Activated CD4-positive, CD25-positive, alpha-beta regulatory T cell (primary cell): ENCODE data around the gene IL23R.

Experiments
- DNase-seq, 4 experiments: peaks; one replicate each; lab custom pipeline; 2025; lab: John Stamatoyannopoulos, UW

Gene IL23R

DNA sequence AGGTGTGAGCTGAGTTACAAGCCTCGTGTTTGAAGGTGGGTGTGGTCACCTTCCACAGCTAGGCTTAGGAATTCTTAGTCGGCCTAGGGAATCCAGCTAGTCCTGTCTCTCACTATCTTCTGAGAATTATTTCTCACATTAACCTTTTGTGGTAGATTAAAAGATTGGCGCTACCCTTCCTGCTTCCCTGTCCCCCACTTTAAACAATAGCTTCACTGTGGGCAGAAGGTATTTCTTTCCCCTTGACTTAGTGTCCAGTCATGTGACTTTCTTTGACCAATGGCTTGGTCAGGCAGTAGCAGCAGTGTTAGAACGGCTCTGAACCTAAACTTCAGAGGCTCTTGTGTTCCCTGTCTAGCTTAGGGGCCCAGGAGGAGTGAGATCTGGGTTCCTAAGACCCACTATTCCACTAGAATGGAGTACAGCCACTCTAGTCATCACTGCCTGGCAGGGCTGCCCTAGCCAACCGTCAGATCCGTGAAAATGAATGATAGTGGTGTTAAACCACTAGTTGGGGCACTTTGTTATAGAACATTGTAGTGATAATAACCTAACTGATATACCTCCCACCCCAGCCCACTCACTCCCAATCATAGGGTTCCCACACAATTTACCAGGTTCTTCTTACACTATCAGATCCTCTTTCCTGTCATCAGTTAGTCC, 17.6 kb upstream of the IL23R start:
- no peak for DNase-seq

DNA sequence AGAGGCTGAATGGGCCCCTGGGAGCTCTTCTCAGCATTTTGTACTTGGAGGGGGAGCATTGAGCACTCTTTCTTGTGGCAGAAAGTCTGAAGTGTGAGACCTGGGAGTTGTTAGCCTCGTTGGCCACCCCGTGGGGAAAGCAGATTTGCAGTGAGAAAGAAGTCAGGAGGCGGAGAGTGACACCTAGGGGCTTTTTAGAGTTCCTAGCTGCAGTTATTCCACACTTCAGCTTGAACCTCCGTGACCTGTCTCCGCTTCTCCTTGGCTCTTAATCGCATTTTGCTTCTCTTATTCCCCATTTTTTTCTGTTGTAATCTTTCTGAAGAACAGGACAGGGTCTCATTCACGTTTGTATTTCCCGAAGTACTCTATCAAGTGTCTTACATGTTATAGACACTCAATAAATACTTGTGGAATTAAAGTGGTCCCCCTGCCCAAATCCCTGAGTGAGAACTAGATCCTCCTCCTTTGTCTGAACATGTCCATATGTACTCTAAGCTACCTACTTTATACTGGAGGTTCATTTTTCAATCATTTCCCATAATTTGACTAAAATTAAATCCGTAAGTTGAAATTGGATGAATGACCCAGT, 17.0 kb upstream of the IL23R start:
- DNase-seq: peak; percentile 11 to 29 (median 22)

GRCh38 chr1:67150931-67151330, 15.3 kb upstream of the IL23R start:
- no peak for DNase-seq

- no peak for DNase-seq
Measured at GRCh38 chr1:67158401-67158800, 7.9 kb upstream of the IL23R start.

DNA sequence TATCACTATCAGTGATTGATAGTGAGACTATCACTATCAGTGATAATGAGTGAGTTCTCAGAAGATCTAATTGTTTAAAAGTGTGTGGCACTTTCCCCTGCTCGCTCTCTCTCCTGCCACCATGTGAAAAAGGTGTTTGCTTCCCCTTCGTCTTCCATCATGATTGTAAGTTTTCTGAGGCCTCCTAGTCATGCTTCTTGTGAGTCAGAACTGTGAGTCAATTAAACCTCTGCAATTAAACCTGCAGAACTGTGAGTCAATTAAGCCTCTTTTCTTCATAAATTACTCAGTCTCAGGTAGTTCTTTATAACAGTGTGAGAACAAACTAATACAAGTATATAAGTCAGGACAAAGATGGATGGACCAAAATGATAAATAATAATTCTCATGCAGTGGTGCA, 7.0 kb upstream of the IL23R start:
- no peak for DNase-seq

DNA sequence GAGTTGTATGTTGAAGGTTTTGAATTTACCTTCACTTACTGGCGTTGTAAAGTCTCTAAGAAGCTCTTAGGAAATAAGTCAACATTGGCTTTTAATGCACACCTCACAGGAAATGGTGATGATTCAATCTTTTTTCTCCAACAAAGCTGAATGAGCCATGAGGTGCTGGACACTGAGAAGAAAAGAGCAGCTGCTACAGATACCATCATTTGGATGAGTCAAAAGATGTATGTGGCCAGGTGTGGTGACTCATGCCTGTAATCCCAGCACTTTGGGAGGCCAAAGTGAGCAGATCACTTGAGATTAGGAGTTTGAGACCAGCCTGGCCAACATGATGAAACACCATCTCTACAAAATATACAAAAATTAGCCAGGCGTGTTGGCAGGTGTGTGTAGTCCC, 3.3 kb upstream of the IL23R start:
- DNase-seq: no peak

DNA sequence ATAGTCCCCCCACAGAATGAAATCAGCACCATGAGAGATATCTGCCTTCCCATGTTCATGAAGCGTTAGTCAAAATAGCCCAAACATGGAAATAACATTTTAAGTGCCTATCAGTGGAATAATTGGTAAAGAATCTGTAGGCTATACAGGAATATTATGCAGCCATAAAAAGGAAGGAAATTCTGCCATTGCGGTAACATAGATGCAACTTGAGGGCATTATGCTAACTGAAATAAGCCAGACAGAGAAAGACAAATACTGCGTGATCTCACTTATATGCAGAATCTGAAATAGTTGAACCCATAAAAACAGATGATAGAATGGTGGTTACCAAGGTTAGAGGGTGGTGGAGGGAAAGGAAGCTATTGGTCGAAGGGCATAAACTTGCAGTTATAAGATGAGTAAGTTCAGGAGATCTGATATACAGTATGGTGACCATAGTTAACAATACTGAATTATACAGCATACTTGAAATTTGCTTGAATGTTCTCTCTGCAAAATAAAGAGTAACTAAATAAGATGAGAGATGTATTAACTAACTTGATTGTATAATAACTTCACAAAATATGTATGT, 699 bp upstream of the IL23R start:
- DNase-seq: no peak

DNA sequence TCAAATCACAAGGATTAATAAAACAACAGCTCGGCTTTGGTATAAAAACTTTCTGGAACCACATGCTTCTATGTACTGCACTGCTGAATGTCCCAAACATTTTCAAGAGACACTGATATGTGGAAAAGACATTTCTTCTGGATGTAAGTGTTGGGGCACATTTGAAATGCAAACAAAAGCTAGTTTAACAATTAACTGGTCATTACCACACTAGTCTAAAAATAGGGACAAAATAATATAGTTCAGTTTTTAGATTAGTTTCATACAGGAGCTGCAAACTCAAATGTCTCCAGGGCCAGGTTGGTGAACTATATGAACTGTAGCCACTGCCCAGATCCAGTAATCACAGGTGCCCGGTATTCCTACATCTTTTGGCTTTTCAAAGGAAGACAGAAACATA, 3.2 kb downstream of the IL23R start:
- DNase-seq: no peak

- no peak for DNase-seq
Measured at GRCh38 chr1:67169932-67170331, 3.7 kb downstream of the IL23R start.

DNA sequence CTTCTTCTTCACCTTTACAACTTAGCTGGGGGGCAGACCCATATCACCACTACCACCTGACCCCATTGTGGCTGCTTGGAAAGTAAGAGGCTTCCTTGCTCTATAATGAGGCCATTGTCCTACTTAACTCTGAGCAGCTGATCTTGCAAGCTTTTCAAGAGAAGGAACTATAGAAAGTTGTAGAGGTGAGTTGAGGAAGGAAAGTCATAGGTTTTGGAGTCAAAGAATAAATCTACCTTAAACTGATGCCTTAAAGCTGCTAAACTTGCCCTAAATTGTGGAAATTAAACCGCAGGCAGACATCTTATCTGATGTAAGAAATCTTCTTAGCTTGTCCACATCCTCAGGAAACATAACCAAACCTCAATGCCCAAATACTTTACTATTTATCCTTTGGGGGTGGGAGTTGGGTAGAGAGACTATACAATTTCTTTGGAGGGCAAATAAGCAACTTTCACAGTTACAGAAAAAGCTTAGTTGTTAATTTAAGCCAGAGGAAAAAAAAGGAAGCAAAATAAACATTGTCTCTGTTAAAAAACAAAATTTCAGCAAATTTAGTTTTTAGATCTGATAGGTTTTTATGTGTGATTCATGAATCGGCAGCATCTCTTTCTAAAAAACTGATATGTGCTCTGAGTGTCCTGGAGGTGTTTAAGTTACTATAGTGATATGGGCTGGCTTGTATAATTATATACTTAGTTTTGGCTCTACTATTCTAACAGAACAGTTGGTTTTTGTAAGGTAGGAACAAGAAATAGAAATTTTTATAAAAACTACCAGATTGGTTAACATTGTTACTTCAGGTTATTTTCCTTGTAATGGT, 4.7 kb downstream of the IL23R start:
- DNase-seq: no peak

DNA sequence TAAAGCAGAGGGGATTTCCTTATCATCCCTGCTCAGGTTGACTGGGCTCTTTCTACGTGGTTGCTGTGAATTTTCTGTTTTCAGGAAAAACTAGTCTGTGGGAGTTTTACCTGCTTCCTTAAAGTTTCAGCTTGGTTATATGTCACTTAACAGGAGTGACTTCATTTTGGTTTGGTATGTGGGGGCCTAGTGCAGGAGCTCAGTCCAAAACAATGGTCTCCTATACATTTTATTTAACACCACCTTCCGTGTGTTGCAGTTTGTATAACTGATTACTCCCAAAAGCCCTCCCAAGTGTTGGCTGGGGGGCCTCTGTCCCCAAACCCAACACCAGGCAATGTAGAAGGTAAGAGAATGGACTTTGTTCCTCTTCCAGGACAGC, 5.3 kb downstream of the IL23R start:
- DNase-seq: no peak

DNA sequence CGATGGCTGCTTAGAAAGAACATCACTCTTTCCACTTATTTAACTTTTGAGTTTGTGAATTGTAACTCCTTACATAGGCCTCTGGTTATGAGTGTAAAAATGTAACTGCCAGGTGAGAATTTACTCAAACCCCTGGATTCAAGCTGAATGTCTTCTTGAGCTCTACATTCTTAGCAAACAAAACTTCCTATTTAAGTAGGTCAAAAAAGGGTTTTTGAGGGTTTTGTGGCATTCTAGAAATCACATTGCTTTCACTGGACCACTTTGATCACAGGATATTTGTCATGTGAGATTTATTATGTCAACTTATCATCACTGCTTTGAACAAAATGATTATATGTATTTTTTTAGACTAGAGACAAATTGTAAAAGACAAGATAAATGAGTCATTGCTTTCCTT, 5.7 kb downstream of the IL23R start:
- DNase-seq: no peak

GRCh38 chr1:67173988-67174387, 7.7 kb downstream of the IL23R start:
- DNase-seq: no peak

- DNase-seq: no peak
Measured at GRCh38 chr1:67174716-67175284, 8.5 kb downstream of the IL23R start.

GRCh38 chr1:67175530-67176087, 9.4 kb downstream of the IL23R start:
- DNase-seq: no peak

GRCh38 chr1:67184838-67185421, 18.7 kb downstream of the IL23R start:
- no peak for DNase-seq

DNA sequence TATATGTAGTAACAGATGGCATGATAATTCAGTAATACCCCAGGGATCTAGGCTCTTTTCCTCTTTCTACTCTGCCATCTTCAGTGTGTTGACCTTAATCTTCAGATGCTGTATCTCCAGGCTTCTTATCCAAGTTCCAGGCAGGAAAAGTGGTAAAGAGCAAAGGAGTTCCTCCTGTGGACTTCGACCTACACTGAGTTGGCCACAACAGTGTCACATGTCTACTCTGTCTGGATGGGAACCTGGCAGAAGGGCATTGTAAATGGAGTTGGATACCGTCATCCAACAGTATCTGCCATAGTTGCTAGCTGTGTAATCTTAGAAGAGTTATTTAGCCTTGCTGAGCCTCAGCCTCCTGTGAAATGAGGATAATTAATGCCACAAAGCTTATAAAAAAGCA, 21.9 kb downstream of the IL23R start:
- DNase-seq: no peak

DNA sequence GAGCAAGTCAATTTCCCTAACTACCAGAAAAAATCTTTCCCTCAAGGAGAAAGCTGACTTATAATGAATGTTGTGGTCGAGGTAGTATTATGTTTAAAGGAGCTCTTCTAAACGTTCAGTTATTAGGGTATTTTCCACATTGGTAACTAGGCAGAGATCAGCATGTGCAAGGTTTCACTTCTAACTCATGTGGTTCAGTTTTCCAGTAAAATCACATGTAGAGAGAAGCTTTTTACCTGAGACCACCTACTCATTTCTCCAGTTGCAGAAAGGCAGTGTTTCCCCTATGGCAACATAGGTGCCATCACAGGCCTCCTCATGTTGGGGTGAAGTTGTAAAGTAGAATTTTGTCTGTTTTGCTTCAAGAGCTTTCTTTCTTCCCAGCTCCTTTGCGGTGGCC, 23.7 kb downstream of the IL23R start:
- DNase-seq: no peak

GRCh38 chr1:67190410-67190809, 24.2 kb downstream of the IL23R start:
- no peak for DNase-seq

DNA sequence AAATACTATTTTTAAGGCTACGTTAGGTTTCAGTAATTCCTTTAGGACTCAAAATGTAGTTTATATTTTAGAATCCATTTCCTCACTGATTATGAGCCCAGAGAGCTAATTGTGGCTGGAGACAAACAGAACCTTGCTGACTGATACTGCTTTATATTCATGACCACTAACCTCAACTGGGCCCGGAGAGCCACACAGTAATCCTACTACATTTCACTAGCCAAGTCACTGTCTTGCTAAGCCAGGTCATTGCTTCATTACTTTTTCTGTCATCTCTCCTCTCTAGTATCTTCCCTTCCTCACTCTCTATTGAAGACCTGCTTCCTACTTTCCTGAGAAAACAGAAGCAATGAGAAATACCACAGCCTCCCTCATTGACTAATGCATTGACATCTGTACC, 24.7 kb downstream of the IL23R start:
- DNase-seq: no peak

DNA sequence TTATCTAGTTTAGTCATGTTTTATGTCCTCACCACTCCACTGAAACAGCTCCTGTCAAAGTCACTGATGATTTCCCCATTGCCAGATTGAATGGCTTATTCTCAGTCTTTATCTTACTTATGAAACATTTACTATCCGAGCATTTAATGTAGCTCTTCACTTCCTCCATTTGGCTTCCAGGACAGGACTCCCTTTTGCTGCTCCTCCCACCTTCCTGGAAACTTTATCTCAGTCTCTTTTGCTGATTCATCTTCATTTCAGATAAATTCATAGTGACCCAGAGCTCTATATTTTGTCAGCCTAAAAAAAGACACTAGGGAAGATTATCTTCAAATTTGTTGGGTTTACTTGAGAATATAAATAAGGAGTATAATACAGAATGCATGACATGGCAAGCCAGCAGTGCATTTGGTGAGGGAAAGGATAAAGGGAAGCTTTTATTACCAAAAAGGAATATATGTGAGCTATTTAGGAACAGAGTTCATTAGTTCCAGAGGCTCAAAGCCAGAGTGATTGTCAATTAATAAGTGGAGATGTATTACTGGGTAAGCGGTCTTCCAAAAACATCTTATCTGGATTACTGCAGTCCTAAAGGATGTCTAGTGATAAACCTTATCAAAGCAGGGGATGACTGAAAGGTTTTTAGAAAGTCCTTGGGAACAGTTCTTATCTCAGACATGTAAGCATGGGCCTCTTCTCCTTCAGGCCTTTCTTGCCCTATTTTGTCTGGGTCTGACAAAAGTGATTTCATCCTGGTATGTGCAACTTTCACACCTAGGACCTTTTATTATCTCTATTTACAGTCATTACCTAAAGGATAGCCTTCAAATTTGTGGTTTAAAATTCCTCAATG, 25.6 kb downstream of the IL23R start:
- DNase-seq: no peak
